Articular chondrocyte of knee joint (primary cell): Measurements from ENCODE around the gene ZSCAN5A. TPM values are rescaled to one million over a fixed set of nuclear protein-coding genes. Genes with fewer than 3 reads are reported as not detected.

Experiments
- small RNA-seq: library from RNA; depleted of rRNA; stranded (forward); fragments of <200 nt; gene quantifications from one replicate; pipeline ENCODE3, GENCODE V24; 2012
- total RNA-seq: library from RNA; depleted of rRNA; stranded (reverse); fragments of >200 nt; gene quantifications from 2 replicates; pipeline ENCODE4 v1.2.3, GENCODE V29; 2012

Gene ZSCAN5A, protein sequence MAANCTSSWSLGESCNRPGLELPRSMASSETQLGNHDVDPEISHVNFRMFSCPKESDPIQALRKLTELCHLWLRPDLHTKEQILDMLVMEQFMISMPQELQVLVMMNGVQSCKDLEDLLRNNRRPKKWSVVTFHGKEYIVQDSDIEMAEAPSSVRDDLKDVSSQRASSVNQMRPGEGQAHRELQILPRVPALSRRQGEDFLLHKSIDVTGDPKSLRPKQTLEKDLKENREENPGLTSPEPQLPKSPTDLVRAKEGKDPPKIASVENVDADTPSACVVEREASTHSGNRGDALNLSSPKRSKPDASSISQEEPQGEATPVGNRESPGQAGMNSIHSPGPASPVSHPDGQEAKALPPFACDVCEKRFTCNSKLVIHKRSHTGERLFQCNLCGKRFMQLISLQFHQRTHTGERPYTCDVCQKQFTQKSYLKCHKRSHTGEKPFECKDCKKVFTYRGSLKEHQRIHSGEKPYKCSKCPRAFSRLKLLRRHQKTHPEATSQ
- 5.7 and 7.6 TPM in 2 replicates for total RNA-seq

DNA sequence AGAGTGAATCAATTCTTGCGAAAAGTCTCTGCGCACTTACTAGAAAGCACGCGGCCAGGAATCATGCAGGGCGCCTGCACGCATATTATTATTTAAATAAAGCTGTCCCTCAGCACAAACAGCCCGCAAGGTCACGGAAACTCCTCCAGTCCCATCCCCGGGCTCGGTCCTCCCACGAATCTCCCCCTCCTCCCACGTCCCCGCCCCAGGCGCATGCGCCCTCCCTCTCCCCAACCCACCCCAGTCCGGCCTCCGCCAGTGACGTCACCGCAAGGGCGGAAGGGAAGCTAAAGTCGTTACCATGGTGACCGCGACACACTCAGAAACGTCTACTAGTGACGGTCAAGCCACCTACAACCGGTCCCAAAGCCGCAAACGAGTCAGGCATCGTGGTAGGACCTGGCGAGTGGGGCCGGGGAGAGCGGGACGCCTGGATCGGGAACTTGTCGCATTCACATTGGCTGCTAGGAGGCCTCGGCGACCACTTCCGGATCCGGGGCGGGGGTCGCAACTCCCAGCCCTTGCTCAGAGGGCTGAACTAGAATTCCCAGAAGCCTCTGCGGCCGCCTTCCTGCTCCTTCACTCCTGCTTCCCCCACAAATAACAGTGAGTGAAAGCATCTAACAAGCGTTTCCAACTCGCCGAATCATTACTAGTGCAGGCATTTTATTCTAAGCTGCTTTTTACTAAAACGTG, at the start of gene ZSCAN5A:
Gene ZSCAN5A, minus strand, starts transcription at position 459 of the 696 bp plus-strand sequence. CDS start 89,793 bp downstream, outside the sequence.

DNA sequence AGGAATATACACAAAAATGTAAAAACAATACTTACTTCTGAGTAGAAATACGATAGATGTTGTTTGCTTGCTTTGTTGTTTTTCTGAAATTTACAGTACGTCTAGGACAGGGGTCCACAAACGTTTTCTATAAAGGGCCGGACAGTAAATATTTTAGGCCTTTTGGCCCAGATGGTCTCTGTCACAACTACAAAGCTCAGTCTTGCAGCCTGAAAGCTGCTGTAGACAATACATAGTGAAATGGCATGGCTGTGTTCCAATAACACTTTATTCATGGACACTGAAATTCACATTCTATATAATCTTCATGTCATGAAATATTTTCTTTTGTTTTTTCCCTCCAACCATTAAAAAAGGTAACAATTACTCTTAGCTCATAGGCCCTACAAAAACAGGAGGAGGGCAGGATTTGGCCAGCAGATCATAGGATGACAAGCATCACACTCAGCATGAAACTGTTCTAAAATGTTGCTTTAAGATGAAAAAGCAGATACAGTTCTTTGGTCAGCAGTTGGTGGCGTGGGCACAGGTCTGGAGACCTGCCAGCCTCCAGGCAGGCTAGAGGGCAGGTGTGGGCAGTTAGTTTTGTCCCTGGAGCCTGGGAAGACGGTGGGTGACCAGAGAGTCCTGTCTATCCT, 42.4 kb downstream of the ZSCAN5A start, which contains the start of gene EDDM13:
Gene EDDM13, plus strand, starts transcription at position 588 of the 638 bp plus-strand sequence. CDS start 87 bp downstream, outside the sequence.

DNA sequence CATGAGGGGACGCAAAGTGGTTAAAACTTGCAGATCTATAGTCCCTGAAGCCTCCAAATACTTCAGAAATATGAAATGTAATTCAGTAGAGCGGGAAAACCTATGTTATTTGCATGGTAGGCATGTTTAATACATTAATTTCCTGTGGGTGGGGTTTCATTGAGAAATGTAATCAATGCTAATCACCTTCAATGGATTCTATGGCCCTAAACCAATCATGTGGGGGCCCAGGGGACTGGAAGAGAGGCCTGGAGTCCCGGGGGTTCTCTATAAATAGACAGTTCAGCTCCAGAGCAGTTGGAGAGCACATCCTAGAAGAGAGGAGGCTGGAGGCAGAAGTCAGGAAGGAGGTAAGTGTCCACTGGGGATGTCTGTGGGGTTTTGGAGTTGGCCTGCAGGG, 112.7 kb downstream of the ZSCAN5A start, which contains the start of gene ZSCAN5C:
Gene ZSCAN5C, plus strand, starts transcription at position 301 of the 400 bp plus-strand sequence. CDS start 3,641 bp downstream, outside the sequence.

DNA sequence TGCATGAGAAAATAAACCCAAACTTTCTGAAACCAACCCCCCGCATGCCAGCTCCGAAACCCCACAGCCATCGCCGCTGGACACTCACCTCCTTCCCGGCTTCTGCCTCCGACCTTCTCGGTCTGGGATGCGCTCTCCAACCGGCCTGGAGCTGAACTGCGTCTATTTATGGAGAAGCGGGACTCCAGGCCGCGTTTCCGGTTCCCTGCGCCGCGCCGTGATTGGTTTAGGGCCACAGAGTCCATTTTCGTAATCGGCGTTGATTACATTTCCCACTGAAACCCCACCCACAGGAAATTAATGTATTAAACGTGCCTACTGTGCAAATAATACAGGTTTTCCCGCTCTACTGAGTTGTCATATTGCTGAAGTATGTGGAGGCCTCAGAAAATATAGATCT, 117.0 kb downstream of the ZSCAN5A start, which contains the start of gene ZSCAN5B:
Gene ZSCAN5B, minus strand, starts transcription at position 138 of the 400 bp plus-strand sequence. CDS start 4,731 bp downstream, outside the sequence.

DNA sequence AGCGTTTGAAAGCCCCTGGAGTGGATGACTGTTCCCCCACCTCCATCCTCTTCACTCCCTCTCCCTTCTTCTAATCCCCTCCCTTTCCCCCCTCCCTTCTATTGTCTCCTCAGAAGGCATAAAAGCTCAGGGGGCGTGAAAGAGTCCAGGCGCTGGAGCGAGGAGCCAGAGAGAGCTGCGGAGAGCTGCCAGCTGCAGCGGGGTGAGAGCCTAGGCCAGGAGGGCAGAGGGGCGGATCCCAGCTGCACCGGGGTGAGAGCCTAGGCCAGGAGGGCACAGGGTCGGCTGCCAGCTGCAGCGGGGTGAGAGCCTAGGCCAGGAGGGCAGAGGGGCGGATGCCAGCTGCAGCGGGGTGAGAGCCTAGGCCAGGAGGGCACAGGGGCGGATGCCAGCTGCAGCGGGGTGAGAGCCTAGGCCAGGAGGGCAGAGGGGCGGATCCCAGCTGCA, 138.8 kb downstream of the ZSCAN5A start, which contains the start of gene GALP:
Gene GALP, plus strand, starts transcription at position 148 of the 447 bp plus-strand sequence. CDS start 1,101 bp downstream, outside the sequence.

Small RNA genes lying within 50 kb of the gene (small RNA-seq; reads per million reads assigned to genes)
- not detected for gene RF00019

Other genes with a start within 250 kb of the ZSCAN5A start
- 12.0 and 12.8 TPM in 2 replicates for gene ZNF787, start 193.5 kb downstream of the ZSCAN5A start, total RNA-seq
- gene ZNF444, start 173.6 kb downstream of the ZSCAN5A start, total RNA-seq: 8.1 and 9.9 TPM in 2 replicates
- not detected in 2 replicates for gene GALP, start 138.8 kb downstream of the ZSCAN5A start, total RNA-seq
- gene ZSCAN5B, start 117.1 kb downstream of the ZSCAN5A start, total RNA-seq: not detected in 2 replicates
- gene ZSCAN5C, start 112.6 kb downstream of the ZSCAN5A start, total RNA-seq: not detected in 2 replicates
- gene EDDM13, start 42.1 kb downstream of the ZSCAN5A start, total RNA-seq: not detected in 2 replicates
- gene ZNF582, start 78.7 kb upstream of the ZSCAN5A start, total RNA-seq: 2.3 and 3.7 TPM in 2 replicates
- gene ZNF583, start 89.5 kb upstream of the ZSCAN5A start, total RNA-seq: 9.7 and 13.5 TPM in 2 replicates
- 4.8 and 7.2 TPM in 2 replicates for gene ZNF667, start 162.5 kb upstream of the ZSCAN5A start, total RNA-seq
- 3.9 and 5.3 TPM in 2 replicates for gene ZNF471, start 193.0 kb upstream of the ZSCAN5A start, total RNA-seq
- gene ZFP28, start 224.1 kb upstream of the ZSCAN5A start, total RNA-seq: 9.7 and 10.1 TPM in 2 replicates